CD4-positive, alpha-beta T cell treated with Interleukin-6 at 100 ng/mL for 8 hours (primary cell): Measurements from ENCODE around the gene ANO6.

Experiments
- DNase-seq: peaks from one replicate; pipeline ENCODE4 v3.0.0-alpha.2; 2020; ENCODE audit warnings: mixed read lengths, low spot score

ANO6 gene

DNA sequence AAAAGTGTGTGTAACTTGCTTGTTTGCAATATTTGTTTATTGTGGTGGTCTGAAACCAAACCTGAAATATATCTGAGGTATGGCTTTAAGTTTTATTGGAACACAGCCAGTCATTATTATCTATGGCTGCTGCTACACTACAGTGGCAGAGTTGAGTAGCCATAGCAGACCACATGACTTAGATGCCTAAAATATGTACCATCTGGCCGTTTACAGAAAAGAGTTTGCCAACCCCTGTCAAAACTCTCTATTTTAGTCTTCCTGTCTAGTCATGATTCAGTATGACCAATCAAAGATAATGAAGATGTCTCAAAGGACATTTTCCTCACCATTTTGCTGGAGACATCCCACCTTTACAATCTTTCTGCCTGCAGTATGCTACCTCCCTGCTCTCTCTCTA lies 242.3 kb downstream of the ANO6 start:
- no peak for DNase-seq

DNA sequence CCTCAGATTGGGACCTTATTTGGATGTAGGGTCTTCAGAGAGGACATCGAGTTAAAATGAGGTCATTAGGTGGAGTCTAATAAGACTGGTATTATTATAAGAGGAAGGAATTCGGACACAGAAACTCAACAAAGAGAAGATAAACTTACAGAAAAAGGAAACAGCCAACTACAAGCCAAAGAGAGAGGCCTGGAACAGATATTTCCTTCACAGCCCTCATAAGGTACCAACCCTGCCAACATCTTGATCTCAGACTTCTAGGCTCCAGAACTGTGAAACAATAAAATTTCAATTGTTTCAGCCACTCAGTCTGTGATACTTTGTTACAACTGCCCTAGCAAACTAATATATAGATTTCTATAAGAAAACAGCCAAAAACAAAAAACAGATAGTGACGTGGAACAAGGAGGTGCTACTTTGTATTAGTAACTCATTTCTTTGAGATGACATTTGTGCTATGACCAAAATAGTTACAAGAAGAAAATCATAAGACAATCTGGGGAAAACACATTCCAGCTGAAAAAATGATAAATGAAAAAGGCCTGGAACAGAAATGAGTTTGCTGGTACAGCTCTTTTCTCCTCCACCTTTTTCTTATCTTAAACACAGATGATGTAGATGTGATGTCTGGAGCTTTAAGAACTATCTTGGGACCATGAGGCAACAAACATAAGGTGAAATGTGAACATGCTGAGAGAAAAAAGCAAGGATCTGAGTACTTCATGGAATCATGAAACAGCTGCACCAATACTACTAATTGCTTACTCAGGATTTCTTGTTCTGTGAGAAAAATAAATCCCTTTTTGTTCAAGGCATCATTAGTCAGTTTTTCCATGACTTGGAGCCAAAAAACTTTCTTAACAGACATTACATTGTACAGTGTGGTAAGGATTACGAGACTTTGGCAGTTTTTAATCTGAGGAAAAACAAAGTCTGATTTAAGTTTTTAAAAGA lies 243.2 kb downstream of the ANO6 start:
- DNase-seq: no peak

DNA sequence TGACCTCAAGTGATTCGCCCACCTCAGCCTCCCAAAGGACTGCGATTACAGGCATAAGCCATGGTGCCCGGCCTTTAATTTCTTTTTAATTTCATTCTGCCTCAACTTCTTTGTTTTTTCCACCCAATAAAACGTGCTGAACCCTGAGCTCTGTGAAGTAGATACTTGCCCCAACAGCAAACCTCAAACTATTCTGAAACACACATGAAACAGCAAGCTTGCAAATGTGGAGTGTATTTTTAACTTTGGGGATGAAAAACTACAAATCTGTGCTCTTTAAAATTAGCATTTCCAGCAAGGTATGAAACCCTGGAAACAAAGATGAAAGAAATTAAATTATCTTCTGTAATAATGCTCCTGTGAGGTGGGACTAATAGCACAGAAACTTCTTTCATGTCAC lies 246.6 kb downstream of the ANO6 start:
- DNase-seq: no peak

DNA sequence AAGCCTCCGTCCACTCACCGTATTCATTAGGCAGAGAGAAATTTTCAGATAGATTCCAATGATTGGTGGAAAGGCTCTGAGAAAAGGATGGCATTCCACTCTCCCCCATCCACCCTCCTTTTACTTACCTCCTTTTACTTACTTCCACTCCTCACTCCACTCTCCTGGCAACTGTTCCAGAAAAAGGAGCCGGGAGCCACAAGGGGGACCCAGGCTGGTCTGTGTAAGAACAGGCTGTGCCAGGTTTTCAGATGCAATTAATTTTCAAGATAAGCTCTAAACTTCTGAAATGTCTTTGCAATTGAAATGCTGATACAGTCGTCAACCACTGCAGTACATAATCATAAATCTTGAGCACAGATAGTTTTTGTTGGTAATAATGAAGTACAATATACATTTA lies 248.8 kb downstream of the ANO6 start:
- no peak for DNase-seq

DNA sequence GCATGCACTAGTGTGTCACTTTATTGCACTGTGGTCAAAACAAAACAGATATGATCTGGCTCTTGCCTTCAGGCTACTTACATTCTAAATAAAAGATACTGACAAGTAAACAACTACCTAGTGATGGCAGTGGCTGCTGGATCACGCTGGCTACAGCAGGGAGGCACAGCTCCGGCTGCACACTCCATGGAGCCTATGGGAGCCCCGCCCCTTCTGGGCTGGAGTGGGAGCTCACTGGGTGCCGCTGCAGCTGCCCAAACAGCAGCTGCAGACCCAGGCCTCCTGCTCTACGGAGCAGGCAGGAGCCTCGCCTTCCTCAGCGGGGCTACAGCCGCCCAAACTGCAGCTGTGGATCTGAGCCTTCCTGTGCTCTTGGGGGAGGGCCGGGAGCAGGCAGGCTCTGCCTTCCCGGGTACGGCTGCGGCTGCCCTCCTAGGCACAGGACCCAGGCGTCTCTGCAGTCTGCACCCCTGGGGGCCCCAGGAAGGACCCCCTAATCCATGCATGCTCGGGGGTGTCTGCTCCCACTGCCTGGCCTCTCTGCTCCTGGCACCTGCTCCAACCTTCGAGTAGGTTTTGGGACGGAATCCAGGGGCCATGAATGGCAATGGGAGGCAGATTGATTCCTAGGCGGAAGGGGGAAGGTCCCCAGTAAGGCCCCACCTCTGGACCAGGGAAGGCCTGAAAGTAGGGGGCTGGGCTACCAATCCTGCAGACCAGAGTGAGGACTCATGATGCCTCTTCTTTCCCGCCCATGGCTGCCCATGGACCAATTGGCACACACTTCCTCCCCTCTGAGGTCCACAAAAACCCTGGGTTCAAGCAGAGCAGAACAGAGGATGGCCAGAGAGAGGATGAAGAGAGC lies 253.1 kb downstream of the ANO6 start:
- DNase-seq: no peak

DNA sequence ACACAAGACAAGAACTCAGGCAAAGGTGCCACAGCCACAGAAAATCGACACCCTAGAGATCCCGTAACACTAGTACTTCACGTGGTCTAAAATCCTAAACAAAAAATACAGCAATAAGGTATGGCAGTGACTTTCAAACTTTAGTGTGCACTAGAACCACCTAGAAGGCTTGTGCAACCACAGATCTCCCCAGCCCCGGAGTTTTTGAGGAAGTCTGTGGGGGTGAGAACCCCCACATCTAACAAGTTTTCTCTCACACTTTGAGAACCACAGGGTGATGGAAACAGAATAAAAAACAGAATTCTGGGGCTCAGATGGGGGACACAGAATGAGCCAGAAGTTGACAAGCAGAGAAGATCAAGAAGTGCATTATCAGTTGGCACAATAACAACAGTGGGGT lies 254.0 kb downstream of the ANO6 start:
- DNase-seq: no peak

DNA sequence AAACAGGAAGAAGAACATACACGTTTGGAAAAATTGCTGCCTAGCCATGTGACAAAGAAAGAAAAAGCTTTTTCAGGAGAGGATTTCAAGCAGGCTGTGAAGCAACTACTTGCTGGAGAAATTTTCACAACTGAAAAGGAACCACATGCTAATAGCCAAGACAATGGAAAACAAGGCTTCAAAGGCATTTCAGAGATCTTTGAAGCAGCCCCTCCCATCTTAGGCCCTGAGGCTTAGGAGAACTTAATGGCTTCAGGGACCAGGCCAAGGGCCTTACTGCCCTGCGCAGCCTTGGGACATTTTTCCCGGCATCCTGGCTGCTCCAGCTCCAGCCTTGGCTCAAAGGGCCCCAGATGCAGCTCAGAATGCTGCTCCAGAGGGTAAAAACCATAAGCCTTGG lies 257.7 kb downstream of the ANO6 start:
- no peak for DNase-seq

DNA sequence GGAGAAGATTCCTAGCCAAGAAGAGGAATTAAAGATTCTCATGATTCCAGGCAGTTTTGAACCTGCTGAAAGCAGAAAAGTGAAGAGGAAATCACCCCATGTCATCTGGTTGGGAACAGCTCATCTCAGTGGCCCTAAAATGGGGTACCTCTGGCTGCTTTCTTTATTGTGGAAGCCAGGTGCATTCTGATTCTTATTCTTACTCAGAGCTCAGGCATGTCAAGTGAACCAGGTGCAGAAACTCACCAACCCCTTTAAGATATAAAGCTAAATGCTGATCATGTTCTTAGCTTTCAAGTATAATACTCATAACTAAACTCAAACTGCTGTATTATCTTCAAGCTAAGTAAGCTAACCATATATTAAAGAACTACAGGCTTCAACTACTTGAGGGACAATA lies 259.7 kb downstream of the ANO6 start:
- DNase-seq: no peak

DNA sequence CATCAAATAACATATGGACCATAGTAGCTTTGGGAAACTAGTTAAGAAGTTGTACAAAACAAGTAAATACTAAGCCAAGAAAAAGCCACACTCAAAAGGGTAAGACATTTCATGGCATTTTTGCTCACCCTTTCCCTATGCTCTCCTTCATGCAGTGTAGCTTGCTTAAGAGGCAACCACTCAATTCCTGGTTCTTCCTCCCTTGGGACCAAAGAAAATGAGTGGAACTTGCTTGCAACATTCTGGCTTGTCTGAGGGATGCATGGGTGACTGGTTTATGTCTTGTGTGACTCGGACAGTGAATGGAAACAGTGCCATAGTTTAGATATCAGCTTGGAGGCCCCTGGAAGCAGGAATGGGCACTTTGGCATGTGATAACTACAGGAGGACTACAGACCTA lies 261.6 kb downstream of the ANO6 start:
- DNase-seq: no peak

DNA sequence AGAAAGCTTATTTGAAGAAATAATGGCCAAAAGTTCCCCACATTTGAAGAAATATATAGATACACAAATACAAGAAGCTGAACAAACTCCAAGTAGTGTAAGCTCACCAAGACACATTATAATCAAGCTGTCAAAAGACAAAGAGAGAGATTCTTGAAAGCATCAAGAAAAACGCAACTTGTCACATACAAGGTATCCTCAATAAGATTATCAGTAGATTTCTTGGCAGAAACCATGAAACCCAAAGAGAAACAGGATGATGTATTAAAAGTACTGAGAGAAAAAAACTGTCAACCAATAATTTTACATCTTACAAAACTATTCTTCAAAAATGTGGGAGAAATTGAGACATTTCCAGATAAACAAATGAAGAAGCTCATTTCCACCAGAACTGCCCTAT lies 263.0 kb downstream of the ANO6 start:
- DNase-seq: no peak

DNA sequence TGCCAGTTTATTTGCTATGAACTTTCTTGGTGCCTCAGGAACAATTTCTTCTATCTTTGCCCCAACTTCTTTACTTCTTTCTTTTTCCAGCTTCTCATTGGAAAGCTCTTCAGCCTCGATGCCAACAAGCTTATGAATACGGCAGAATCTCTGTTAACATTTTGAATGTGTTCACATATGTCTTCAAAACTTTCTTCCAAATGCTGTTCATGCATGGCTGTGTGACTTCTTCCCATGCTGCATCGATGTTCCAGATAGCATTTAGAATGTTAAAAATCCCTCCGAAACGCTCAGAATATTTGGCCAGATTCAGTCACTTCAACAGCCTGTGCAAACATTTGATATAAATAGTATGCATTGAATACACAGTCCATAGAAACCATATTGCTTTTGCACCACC lies 265.9 kb downstream of the ANO6 start:
- no peak for DNase-seq

DNA sequence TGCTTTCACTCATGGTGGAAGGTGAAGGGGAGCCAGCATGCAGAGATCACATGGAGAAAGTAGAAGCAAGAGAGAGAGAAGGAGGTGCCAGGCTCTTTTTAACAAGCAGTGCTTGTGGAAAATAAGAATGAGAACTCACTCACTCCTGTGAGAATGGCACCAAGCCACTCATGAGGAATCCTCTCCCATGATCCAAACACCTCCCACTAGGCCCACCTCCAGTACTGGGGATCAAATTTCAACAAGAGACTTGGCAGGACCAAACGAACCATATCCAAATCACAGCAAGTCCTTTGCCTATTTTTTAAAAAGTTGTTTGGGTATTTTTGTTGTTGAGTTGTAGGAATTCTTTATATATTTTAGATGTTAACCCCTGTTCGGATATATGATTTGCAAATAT lies 267.7 kb downstream of the ANO6 start:
- no peak for DNase-seq
